Gastrocnemius medialis (tissue), 4 donors: ENCODE results near the gene PPP6R2. TPM values are rescaled to one million over a fixed set of nuclear protein-coding genes. Genes with fewer than 3 reads are reported as not detected.
"Not testable (repeated sequence)": the region's sequence is repeated elsewhere in the genome, so short reads cannot be mapped to it uniquely, and the experiment has no call there.

Source experiments
- ATAC-seq, 2 donors: fragments of 150-250 bp; one replicate each; pipeline ENCODE4 v1.9.1; 2016
- DNase-seq, 2 donors: peaks; one replicate each; pipeline ENCODE4 v3.0.0-alpha.2; 2019
- H3K27ac ChIP-seq, 4 donors: fragments of 200-600 bp; sonication (generic); 1 replicate in 1 of 4; 2 replicates in 3 of 4; pipeline ENCODE4 v1.5.1; 2016 to 2018; ENCODE audit warnings: mild to moderate bottlenecking in 2 of 4, moderate library complexity in 1 of 4
- H3K27me3 ChIP-seq, 3 donors: fragments of 200-600 bp; sonication (generic) in 2 of 3; 1 replicate in 1 of 3; 2 replicates in 2 of 3; pipeline versions ENCODE4 v1.5.1 to v1.6.0; 2016 to 2019; ENCODE audit warnings: mild to moderate bottlenecking in 1 of 3, moderate library complexity in 1 of 3
- H3K36me3 ChIP-seq, 2 donors: fragments of 200-600 bp; sonication (generic) in 1 of 2; one replicate each; pipeline ENCODE4 v1.5.1; 2017 to 2018
- H3K4me1 ChIP-seq, 2 donors: fragments of 200-600 bp; sonication (generic) in 1 of 2; one replicate each; pipeline ENCODE4 v1.5.1; 2016 to 2017; ENCODE audit warnings: mild to moderate bottlenecking in 2 of 2
- H3K4me3 ChIP-seq, 4 donors: fragments of 200-600 bp; sonication (generic) in 3 of 4; 1 replicate in 1 of 4; 2 replicates in 3 of 4; pipeline ENCODE4 v1.5.1; 2016 to 2019; ENCODE audit warnings: mild to moderate bottlenecking in 2 of 4
- H3K9me3 ChIP-seq, 3 donors: fragments of 200-600 bp; sonication (generic) in 2 of 3; 1 replicate in 1 of 3; 2 replicates in 2 of 3; pipeline ENCODE4 v1.5.1; 2016 to 2019
- CTCF ChIP-seq, 5 experiments: fragments of 450-650 bp in 3 of 5; fragments of 200-600 bp in 2 of 5; sonication (generic) in 2 of 5; IDR thresholded peaks in 4 of 5; conservative IDR thresholded peaks in 1 of 5; 1 replicate in 4 of 5; 2 replicates in 1 of 5; pipeline ENCODE4 v1.5.1; 2016 to 2019; ENCODE audit warnings: antibody characterized with exemption in 5 of 5, mild to moderate bottlenecking in 3 of 5, moderate library complexity in 3 of 5
- POLR2A ChIP-seq, 2 donors: fragments of 450-650 bp; IDR thresholded peaks; one replicate each; pipeline ENCODE4 v1.6.1; 2017; ENCODE audit warnings: antibody characterized with exemption in 2 of 2, mild to moderate bottlenecking in 2 of 2, moderate library complexity in 2 of 2
- in situ Hi-C, 4 donors: fragments of 200-750 bp; cut with MboI; loops; one replicate each; pipeline versions ENCODE4 v1.15.0 to v1.8.0; 2017; ENCODE audit warnings: low sequenced_read_pairs in 4 of 4
- intact Hi-C: fragments of 100-400 bp; cut with DNase I; formaldehyde crosslinking; loops from one replicate; pipeline ENCODE4 v1.15.1; 2023; ENCODE audit warnings: low total_unique reads
- total RNA-seq, 4 donors: library from RNA; depleted of rRNA; stranded (reverse); fragments of >200 nt; gene quantifications; one replicate each; pipeline versions ENCODE4 v1.1.0 to v1.2.3, GENCODE V29; 2016

Gene PPP6R2
- total RNA-seq, 4 donors from 2014 or later = 55.7 to 96.2 (median 74.1) TPM

GRCh38 chr22:50320116-50320515 lies 23.0 kb upstream of the PPP6R2 start:
- Histone ChIP-seq H3K4me1 (no peaks in the 10 kb centered on the region), H3K9me3 (no peaks in the 10 kb centered on the region), H3K27ac (no peak overlapping the region), H3K27me3 (no peaks in the 10 kb centered on the region), H3K36me3 (no peaks in the 10 kb centered on the region), H3K4me3 (no peak overlapping the region)
- intact Hi-C loops (no loop called here), in situ Hi-C loops (loop anchor here in 3 of 4 donors (10.0 kb wide), 2 partner anchors 45 to 65 kb away; partner anchors contain the start of genes MAPK11 (in 2 of the 3) and HDAC10 (in 1 of the 3))
- TF ChIP-seq POLR2A (IDR thresholded peaks at IDR 0.05) (no peak), CTCF (IDR thresholded peaks at IDR 0.05 in 4 of 5, conservative IDR thresholded peaks at IDR 0.05 in 1 of 5) (no peak)
- ATAC-seq = no peak
- DNase-seq = no peak

GRCh38 chr22:50320671-50321325 lies 22.3 kb upstream of the PPP6R2 start:
- H3K9me3 ChIP-seq = no peaks in the 10 kb centered on the region
- no peak for ATAC-seq
- no peaks in the 10 kb centered on the region for H3K4me1 ChIP-seq
- H3K27me3 ChIP-seq = no peaks in the 10 kb centered on the region
- DNase-seq = no peak
- H3K4me3 ChIP-seq = no peak overlapping the region
- intact Hi-C loops = no loop called here
- H3K27ac ChIP-seq = no peak overlapping the region
- no peaks in the 10 kb centered on the region for H3K36me3 ChIP-seq
- in situ Hi-C loops = loop anchor here in 3 of 4 donors (10.0 kb wide), 2 partner anchors 46 to 66 kb away; partner anchors contain the start of genes MAPK11 (in 2 of the 3) and HDAC10 (in 1 of the 3)
- no peak for TF ChIP-seq POLR2A (IDR thresholded peaks at IDR 0.05)
- TF ChIP-seq CTCF (IDR thresholded peaks at IDR 0.05 in 4 of 5, conservative IDR thresholded peaks at IDR 0.05 in 1 of 5) = no peak

GRCh38 chr22:50322382-50323104 lies 20.6 kb upstream of the PPP6R2 start:
- H3K36me3 ChIP-seq, ATAC-seq, intact Hi-C loops, H3K4me1 ChIP-seq, DNase-seq, H3K27ac ChIP-seq, H3K9me3 ChIP-seq, H3K4me3 ChIP-seq, H3K27me3 ChIP-seq: not testable (repeated sequence)
- in situ Hi-C loops = loop anchor here in 3 of 4 donors (10.0 kb wide), 2 partner anchors 48 to 68 kb away; partner anchors contain the start of genes MAPK11 (in 2 of the 3) and HDAC10 (in 1 of the 3)

- peaks cover 7 to 10% of the 10 kb centered on the region in 2 donors for H3K4me1 ChIP-seq
- no peaks in the 10 kb centered on the region for H3K9me3 ChIP-seq
- in situ Hi-C loops (loop anchor here in 3 of 4 donors (10.0 kb wide), 2 partner anchors 49 to 69 kb away; partner anchors contain the start of genes MAPK11 (in 2 of the 3) and HDAC10 (in 1 of the 3)), intact Hi-C loops (no loop called here)
- TF ChIP-seq CTCF (IDR thresholded peaks at IDR 0.05 in 4 of 5, conservative IDR thresholded peaks at IDR 0.05 in 1 of 5) (no peak), POLR2A (IDR thresholded peaks at IDR 0.05) (no peak)
- H3K36me3 ChIP-seq = no peaks in the 10 kb centered on the region
- H3K4me3 ChIP-seq = no peak overlapping the region
- no peak overlapping the region for H3K27ac ChIP-seq
- H3K27me3 ChIP-seq = no peaks in the 10 kb centered on the region
- no peak for DNase-seq
- ATAC-seq = no peak
These were observed 19.2 kb upstream of the PPP6R2 start for GRCh38 chr22:50323900-50324299.
